Activated gamma-delta T cell (primary cell): ENCODE results near the gene HIC1.
"Not testable (repeated sequence)": the region's sequence is repeated elsewhere in the genome, so short reads cannot be mapped to it uniquely, and the experiment has no call there.

Source experiments
- DNase-seq: peaks from one replicate; lab custom pipeline; 2025; lab: John Stamatoyannopoulos, UW
- total RNA-seq, 2 donors: gene quantifications; one replicate each; lab custom pipeline; 2026; lab: John Stamatoyannopoulos, UW

The HIC1 gene
- 12.4 to 14.0 reads per million in 2 donors for total RNA-seq

GRCh38 chr17:2054512-2055291 is at the start of gene HIC1:
HIC1 (plus strand) TSS chr17:2055103; CDS start chr17:2056691, 1,588 bp downstream.
- peak; percentile 58 for DNase-seq

GRCh38 chr17:2008332-2009126 is 46.4 kb upstream of the HIC1 start:
- DNase-seq, result no peak

- DNase-seq, result no peak
These were observed 45.2 kb upstream of the HIC1 start for GRCh38 chr17:2009737-2010136.

GRCh38 chr17:2011411-2012371 is 43.2 kb upstream of the HIC1 start:
- DNase-seq, result no peak

GRCh38 chr17:2012499-2012898 is 42.4 kb upstream of the HIC1 start:
- DNase-seq, result no peak

- not testable (repeated sequence) for DNase-seq
These were observed 41.5 kb upstream of the HIC1 start for GRCh38 chr17:2013220-2013993.

- no peak for DNase-seq
These were observed 40.9 kb upstream of the HIC1 start for GRCh38 chr17:2013994-2014317.

- DNase-seq, result no peak
These were observed 39.6 kb upstream of the HIC1 start for GRCh38 chr17:2015314-2015713.

- no peak for DNase-seq
These were observed 38.4 kb upstream of the HIC1 start for GRCh38 chr17:2016494-2016893.

GRCh38 chr17:2017274-2017941 is 37.5 kb upstream of the HIC1 start:
- DNase-seq, result no peak

GRCh38 chr17:2018716-2019510 is 36.0 kb upstream of the HIC1 start:
- DNase-seq, result no peak

- DNase-seq, result no peak
These were observed 35.2 kb upstream of the HIC1 start for GRCh38 chr17:2019723-2020122.

GRCh38 chr17:2020721-2021120 is 34.2 kb upstream of the HIC1 start:
- DNase-seq, result no peak

GRCh38 chr17:2022647-2023240 is 32.2 kb upstream of the HIC1 start:
- no peak for DNase-seq

GRCh38 chr17:2023256-2023655 is 31.6 kb upstream of the HIC1 start:
- DNase-seq, result no peak

GRCh38 chr17:2023692-2024571 is 31.0 kb upstream of the HIC1 start:
- no peak for DNase-seq

GRCh38 chr17:2024572-2025219 is 30.2 kb upstream of the HIC1 start:
- no peak for DNase-seq

GRCh38 chr17:2025220-2025621 is 29.7 kb upstream of the HIC1 start, which contains the start of gene RTN4RL1:
RTN4RL1 (minus strand) TSS chr17:2025334; CDS start chr17:2024865, 469 bp downstream.
- DNase-seq, result peak; percentile 45
